ENCODE measurements around the gene SLC13A3.

- TF ChIP-seq CTCF (IDR thresholded peaks at IDR 0.05; ENCODE audit: low read length) (no peak), EZH2 (IDR thresholded peaks at IDR 0.05; ENCODE audit: borderline replicate concordance, low read length) (no peak)
Measured at GRCh38 chr20:46558511-46558959, 92.7 kb downstream of the SLC13A3 start.

Measured in OCI-LY1 (cell line).